ENCODE measurements around the gene FBXL16.

Gene FBXL16

GRCh38 chr16:666572-666971 lies 39.0 kb downstream of the FBXL16 start:
- Histone ChIP-seq H3K4me3 (ENCODE audit: low read length) (no peak overlapping the region), H3K27me3 (ENCODE audit: insufficient read depth, low read length) (no peaks in the 10 kb centered on the region)

GRCh38 chr16:662597-662996 lies 43.0 kb downstream of the FBXL16 start:
- Histone ChIP-seq H3K36me3 (ENCODE audit: insufficient read depth, low read length) (peaks cover 31% of the 10 kb centered on the region), H2AFZ (ENCODE audit: low read depth, low read length) (no peak overlapping the region), H3K9me3 (ENCODE audit: low read length) (no peaks in the 10 kb centered on the region), H3K27me3 (ENCODE audit: insufficient read depth, low read length) (no peaks in the 10 kb centered on the region), H3K4me3 (ENCODE audit: low read length) (no peak overlapping the region), H3K4me1 (ENCODE audit: insufficient read depth, low read length) (peaks cover 6% of the 10 kb centered on the region)

More at GRCh38 chr16:666572-666971, 39.0 kb downstream of the FBXL16 start:
- Histone ChIP-seq H2AFZ (ENCODE audit: low read depth, low read length) (no peak overlapping the region), H3K36me3 (ENCODE audit: insufficient read depth, low read length) (peaks cover 30% of the 10 kb centered on the region), H3K9me3 (ENCODE audit: low read length) (no peaks in the 10 kb centered on the region), H3K4me1 (ENCODE audit: insufficient read depth, low read length) (peaks cover 11% of the 10 kb centered on the region)

- H3K4me1 ChIP-seq (ENCODE audit: insufficient read depth, low read length), result peaks cover 2% of the 10 kb centered on the region
- H3K36me3 ChIP-seq (ENCODE audit: insufficient read depth, low read length), result peaks cover 34% of the 10 kb centered on the region
- no peaks in the 10 kb centered on the region for H3K9me3 ChIP-seq (ENCODE audit: low read length)
- H2AFZ ChIP-seq (ENCODE audit: low read depth, low read length), result no peak overlapping the region
- H3K4me3 ChIP-seq (ENCODE audit: low read length), result no peak overlapping the region
- H3K27me3 ChIP-seq (ENCODE audit: insufficient read depth, low read length), result no peaks in the 10 kb centered on the region
Measured at GRCh38 chr16:662095-662494, 43.5 kb downstream of the FBXL16 start.

- Histone ChIP-seq H3K4me1 (ENCODE audit: insufficient read depth, low read length) (peaks cover 2% of the 10 kb centered on the region), H3K27me3 (ENCODE audit: insufficient read depth, low read length) (no peaks in the 10 kb centered on the region), H2AFZ (ENCODE audit: low read depth, low read length) (no peak overlapping the region), H3K4me3 (ENCODE audit: low read length) (no peak overlapping the region), H3K9me3 (ENCODE audit: low read length) (no peaks in the 10 kb centered on the region), H3K36me3 (ENCODE audit: insufficient read depth, low read length) (peaks cover 41% of the 10 kb centered on the region)
Measured at GRCh38 chr16:661184-661821, 44.3 kb downstream of the FBXL16 start.

GRCh38 chr16:660459-661183 lies 45.0 kb downstream of the FBXL16 start:
- H3K36me3 ChIP-seq (ENCODE audit: insufficient read depth, low read length), result peaks cover 41% of the 10 kb centered on the region
- peaks cover 2% of the 10 kb centered on the region for H3K4me1 ChIP-seq (ENCODE audit: insufficient read depth, low read length)
- no peaks in the 10 kb centered on the region for H3K27me3 ChIP-seq (ENCODE audit: insufficient read depth, low read length)
- no peak overlapping the region for H2AFZ ChIP-seq (ENCODE audit: low read depth, low read length)
- H3K9me3 ChIP-seq (ENCODE audit: low read length), result no peaks in the 10 kb centered on the region
- H3K4me3 ChIP-seq (ENCODE audit: low read length), result no peak overlapping the region

GRCh38 chr16:660132-660458 lies 45.5 kb downstream of the FBXL16 start:
- H3K36me3 ChIP-seq (ENCODE audit: insufficient read depth, low read length), result peaks cover 47% of the 10 kb centered on the region
- no peaks in the 10 kb centered on the region for H3K9me3 ChIP-seq (ENCODE audit: low read length)
- H2AFZ ChIP-seq (ENCODE audit: low read depth, low read length), result no peak overlapping the region
- peaks cover 2% of the 10 kb centered on the region for H3K4me1 ChIP-seq (ENCODE audit: insufficient read depth, low read length)
- no peaks in the 10 kb centered on the region for H3K27me3 ChIP-seq (ENCODE audit: insufficient read depth, low read length)
- no peak overlapping the region for H3K4me3 ChIP-seq (ENCODE audit: low read length)

- peaks cover 49% of the 10 kb centered on the region for H3K36me3 ChIP-seq (ENCODE audit: insufficient read depth, low read length)
- no peak overlapping the region for H3K4me3 ChIP-seq (ENCODE audit: low read length)
- no peaks in the 10 kb centered on the region for H3K27me3 ChIP-seq (ENCODE audit: insufficient read depth, low read length)
- H2AFZ ChIP-seq (ENCODE audit: low read depth, low read length), result no peak overlapping the region
- H3K4me1 ChIP-seq (ENCODE audit: insufficient read depth, low read length), result peaks cover 2% of the 10 kb centered on the region
- H3K9me3 ChIP-seq (ENCODE audit: low read length), result no peaks in the 10 kb centered on the region
Measured at GRCh38 chr16:659618-660017, 46.0 kb downstream of the FBXL16 start.

- Histone ChIP-seq H3K4me1 (ENCODE audit: insufficient read depth, low read length) (peaks cover 2% of the 10 kb centered on the region), H3K27me3 (ENCODE audit: insufficient read depth, low read length) (no peaks in the 10 kb centered on the region), H3K4me3 (ENCODE audit: low read length) (no peak overlapping the region), H3K9me3 (ENCODE audit: low read length) (no peaks in the 10 kb centered on the region), H2AFZ (ENCODE audit: low read depth, low read length) (no peak overlapping the region), H3K36me3 (ENCODE audit: insufficient read depth, low read length) (peaks cover 50% of the 10 kb centered on the region)
Measured at GRCh38 chr16:658679-659571, 46.7 kb downstream of the FBXL16 start.

GRCh38 chr16:657487-657886 lies 48.1 kb downstream of the FBXL16 start:
- H3K4me3 ChIP-seq (ENCODE audit: low read length), result no peak overlapping the region
- peaks cover 54% of the 10 kb centered on the region for H3K36me3 ChIP-seq (ENCODE audit: insufficient read depth, low read length)
- H3K9me3 ChIP-seq (ENCODE audit: low read length), result no peaks in the 10 kb centered on the region
- H3K4me1 ChIP-seq (ENCODE audit: insufficient read depth, low read length), result peaks cover 2% of the 10 kb centered on the region
- H2AFZ ChIP-seq (ENCODE audit: low read depth, low read length), result no peak overlapping the region
- H3K27me3 ChIP-seq (ENCODE audit: insufficient read depth, low read length), result no peaks in the 10 kb centered on the region

- Histone ChIP-seq H3K4me1 (ENCODE audit: insufficient read depth, low read length) (peaks cover 8% of the 10 kb centered on the region), H3K4me3 (ENCODE audit: low read length) (no peak overlapping the region), H3K36me3 (ENCODE audit: insufficient read depth, low read length) (peaks cover 47% of the 10 kb centered on the region)
Measured at GRCh38 chr16:654034-654433, 51.6 kb downstream of the FBXL16 start.

GRCh38 chr16:652454-653305 lies 52.9 kb downstream of the FBXL16 start:
- Histone ChIP-seq H3K9me3 (ENCODE audit: low read length) (no peaks in the 10 kb centered on the region), H3K4me3 (ENCODE audit: low read length) (no peak overlapping the region), H3K36me3 (ENCODE audit: insufficient read depth, low read length) (peaks cover 33% of the 10 kb centered on the region), H3K27me3 (ENCODE audit: insufficient read depth, low read length) (no peaks in the 10 kb centered on the region), H2AFZ (ENCODE audit: low read depth, low read length) (no peak overlapping the region), H3K4me1 (ENCODE audit: insufficient read depth, low read length) (peaks cover 17% of the 10 kb centered on the region)

More at GRCh38 chr16:654034-654433, 51.6 kb downstream of the FBXL16 start:
- no peak overlapping the region for H2AFZ ChIP-seq (ENCODE audit: low read depth, low read length)
- no peaks in the 10 kb centered on the region for H3K9me3 ChIP-seq (ENCODE audit: low read length)
- H3K27me3 ChIP-seq (ENCODE audit: insufficient read depth, low read length), result no peaks in the 10 kb centered on the region

- H3K4me3 ChIP-seq (ENCODE audit: low read length), result no peak overlapping the region
- H3K9me3 ChIP-seq (ENCODE audit: low read length), result no peaks in the 10 kb centered on the region
- H3K4me1 ChIP-seq (ENCODE audit: insufficient read depth, low read length), result peaks cover 17% of the 10 kb centered on the region
- no peak overlapping the region for H2AFZ ChIP-seq (ENCODE audit: low read depth, low read length)
- no peaks in the 10 kb centered on the region for H3K27me3 ChIP-seq (ENCODE audit: insufficient read depth, low read length)
- peaks cover 27% of the 10 kb centered on the region for H3K36me3 ChIP-seq (ENCODE audit: insufficient read depth, low read length)
Measured at GRCh38 chr16:651844-652243, 53.8 kb downstream of the FBXL16 start.
